GM12873 (cell line): ENCODE data around the gene EEFSEC.
A peak's percentile ranks its signal among the peaks of the same experiment; 100 is the strongest.

Source experiments
- CTCF ChIP-seq: IDR thresholded peaks from 2 replicates; pipeline ENCODE4 v1.5.1; 2012; ENCODE audit warnings: low read depth, mild to moderate bottlenecking, moderate library complexity, low read length, control low read depth; ENCODE audit not compliant: insufficient read depth; ENCODE audit errors: missing control alignments

The EEFSEC gene

GRCh38 chr3:128425142-128425845 is 272.0 kb downstream of the EEFSEC start:
- TF ChIP-seq CTCF = no peak

GRCh38 chr3:128425846-128426127 is 272.5 kb downstream of the EEFSEC start:
- no peak for TF ChIP-seq CTCF

- TF ChIP-seq CTCF = peak; percentile 86
These were observed 273.0 kb downstream of the EEFSEC start for GRCh38 chr3:128426128-128426921.

- TF ChIP-seq CTCF = no peak
These were observed 274.0 kb downstream of the EEFSEC start for GRCh38 chr3:128427175-128427857.

- no peak for TF ChIP-seq CTCF
These were observed 274.9 kb downstream of the EEFSEC start for GRCh38 chr3:128427872-128428822.

GRCh38 chr3:128429275-128429674 is 276.0 kb downstream of the EEFSEC start:
- no peak for TF ChIP-seq CTCF

- no peak for TF ChIP-seq CTCF
These were observed 276.5 kb downstream of the EEFSEC start for GRCh38 chr3:128429751-128430150.
